ENCODE data around the gene SLC6A5.

Gene SLC6A5

GRCh38 chr11:20597154-20597679, 2.2 kb upstream of the SLC6A5 start:
- no peak for DNase-seq

- DNase-seq = no peak
Observed at GRCh38 chr11:20597680-20598484, 1.5 kb upstream of the SLC6A5 start.

DNA sequence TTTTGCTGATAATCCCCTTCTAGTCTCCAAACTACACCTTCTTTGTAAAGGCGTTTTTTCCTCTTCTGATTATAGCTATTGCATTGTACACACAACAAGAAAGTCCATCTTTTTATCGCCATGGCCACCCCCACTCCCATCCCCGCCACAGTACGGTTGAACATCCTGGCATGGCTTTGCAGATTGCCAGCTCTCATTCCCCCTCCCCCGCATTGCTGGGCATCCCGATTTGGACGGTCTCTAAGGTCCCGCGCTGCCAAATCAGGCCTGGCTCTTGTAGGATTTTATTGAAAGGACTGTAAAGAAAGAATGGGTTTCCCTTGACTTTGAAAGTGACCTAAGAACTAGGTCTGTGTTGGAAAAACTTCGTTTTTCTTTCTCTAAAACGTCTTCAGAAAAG, 916 bp upstream of the SLC6A5 start:
- DNase-seq = no peak

- DNase-seq = no peak
Observed at GRCh38 chr11:20600020-20600346, 575 bp downstream of the SLC6A5 start.

DNA sequence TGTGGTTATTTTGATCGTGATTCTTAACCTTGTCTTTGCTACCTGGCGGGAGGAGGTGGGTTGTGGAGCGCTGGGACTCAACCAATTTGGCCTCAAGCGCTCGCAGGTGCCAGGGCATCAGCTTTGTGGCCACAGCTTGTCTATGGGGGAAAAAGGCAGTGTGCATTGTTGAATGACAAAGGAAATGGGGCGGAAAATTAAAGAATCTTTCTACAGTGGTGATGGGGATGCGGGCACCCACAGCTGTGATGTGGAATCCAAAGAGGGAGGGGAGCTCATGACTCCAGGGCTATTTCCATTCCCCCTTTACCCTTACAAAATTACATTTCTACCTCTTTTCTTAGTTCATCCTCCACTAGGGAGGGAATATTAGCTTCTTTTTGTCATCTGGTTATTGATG, 1.1 kb downstream of the SLC6A5 start:
- no peak for DNase-seq

- DNase-seq = no peak
Observed at GRCh38 chr11:20601221-20601914, 2.0 kb downstream of the SLC6A5 start.

DNA sequence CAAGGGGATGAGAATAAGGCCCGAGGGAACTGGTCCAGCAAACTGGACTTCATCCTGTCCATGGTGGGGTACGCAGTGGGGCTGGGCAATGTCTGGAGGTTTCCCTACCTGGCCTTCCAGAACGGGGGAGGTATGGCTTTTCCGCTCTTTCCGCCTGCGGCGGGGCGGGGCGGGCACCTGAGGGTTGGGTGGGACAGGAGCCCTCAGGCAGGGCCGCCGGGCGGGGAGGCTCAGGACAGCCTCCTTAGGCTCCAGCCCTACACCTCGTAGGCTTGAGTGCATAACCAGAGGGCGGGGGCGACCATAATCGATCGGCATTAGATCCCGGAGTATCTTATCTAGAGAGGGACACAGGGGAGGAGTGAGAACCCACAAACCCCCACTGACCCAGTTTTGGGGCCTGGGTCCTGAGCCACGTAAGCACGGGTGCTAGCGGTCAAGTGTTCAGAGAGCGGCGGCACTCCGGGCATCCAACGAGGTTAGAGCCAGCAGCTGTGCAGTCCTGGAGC, 4.9 kb downstream of the SLC6A5 start:
- DNase-seq = no peak

GRCh38 chr11:20604864-20605601, 5.6 kb downstream of the SLC6A5 start:
- DNase-seq = no peak

DNA sequence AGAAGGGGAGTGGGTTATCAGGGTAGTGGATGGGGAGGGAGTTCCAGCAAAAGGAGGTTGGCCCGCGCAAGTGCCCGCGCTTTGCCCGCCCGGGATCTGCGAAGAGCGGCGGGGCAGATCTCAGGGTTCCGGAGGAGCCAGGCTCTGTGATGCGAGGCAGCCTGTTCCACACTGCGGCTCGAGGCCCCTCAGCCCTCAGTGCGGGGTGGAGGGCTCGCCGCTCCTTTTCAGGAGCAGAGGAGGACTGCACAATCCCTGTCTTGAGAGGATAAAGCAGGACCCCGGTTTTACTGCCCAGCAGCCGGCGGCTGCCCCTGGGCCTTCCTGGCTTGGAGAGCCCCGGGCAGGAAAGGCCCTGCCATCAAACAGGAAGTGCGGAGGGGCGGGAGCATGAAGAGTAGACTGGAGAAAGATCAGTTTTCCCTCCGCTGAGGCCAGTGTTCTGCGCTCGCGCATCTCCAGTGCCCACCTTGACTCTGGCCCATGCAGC, 6.2 kb downstream of the SLC6A5 start:
- no peak for DNase-seq

- no peak for DNase-seq
Observed at GRCh38 chr11:20608934-20609333, 9.5 kb downstream of the SLC6A5 start.

GRCh38 chr11:20609727-20610707, 10.6 kb downstream of the SLC6A5 start:
- peak; percentile 69 for DNase-seq

- no peak for DNase-seq
Observed at GRCh38 chr11:20610825-20611224, 11.4 kb downstream of the SLC6A5 start.

- no peak for DNase-seq
Observed at GRCh38 chr11:20611445-20611844, 12.0 kb downstream of the SLC6A5 start.

GRCh38 chr11:20611892-20612291, 12.5 kb downstream of the SLC6A5 start:
- no peak for DNase-seq

GRCh38 chr11:20612416-20612815, 13.0 kb downstream of the SLC6A5 start:
- no peak for DNase-seq

- DNase-seq = no peak
Observed at GRCh38 chr11:20616920-20617319, 17.5 kb downstream of the SLC6A5 start.

DNA sequence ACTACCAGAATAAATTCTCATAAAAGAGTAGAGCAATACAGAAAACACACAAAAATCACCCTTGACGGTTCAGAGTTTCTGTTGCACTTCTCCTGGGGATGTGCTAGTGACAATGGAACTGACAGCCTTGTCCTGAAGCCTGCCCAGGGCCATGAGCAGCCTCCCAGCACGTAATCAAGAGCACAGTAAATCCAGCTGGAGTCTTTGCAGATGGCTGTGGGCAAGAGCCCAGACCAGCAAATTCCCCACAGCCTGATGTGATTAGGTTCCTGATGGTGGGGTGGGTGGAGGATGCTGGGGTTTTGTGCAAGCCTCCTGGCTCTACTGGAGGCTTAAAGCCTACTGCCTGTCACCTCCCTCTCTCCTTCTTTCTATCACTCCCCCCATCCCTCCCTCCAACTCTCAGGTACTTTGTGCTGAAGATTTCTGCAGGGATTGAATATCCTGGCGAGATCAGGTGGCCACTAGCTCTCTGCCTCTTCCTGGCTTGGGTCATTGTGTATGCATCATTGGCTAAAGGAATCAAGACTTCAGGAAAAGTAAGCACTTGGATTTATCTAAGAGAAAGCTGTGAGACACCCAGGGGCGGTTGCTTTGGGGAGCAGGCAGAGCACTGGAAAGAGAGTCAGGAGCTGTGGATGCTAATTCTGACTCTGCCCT, 18.1 kb downstream of the SLC6A5 start:
- DNase-seq = no peak

DNA sequence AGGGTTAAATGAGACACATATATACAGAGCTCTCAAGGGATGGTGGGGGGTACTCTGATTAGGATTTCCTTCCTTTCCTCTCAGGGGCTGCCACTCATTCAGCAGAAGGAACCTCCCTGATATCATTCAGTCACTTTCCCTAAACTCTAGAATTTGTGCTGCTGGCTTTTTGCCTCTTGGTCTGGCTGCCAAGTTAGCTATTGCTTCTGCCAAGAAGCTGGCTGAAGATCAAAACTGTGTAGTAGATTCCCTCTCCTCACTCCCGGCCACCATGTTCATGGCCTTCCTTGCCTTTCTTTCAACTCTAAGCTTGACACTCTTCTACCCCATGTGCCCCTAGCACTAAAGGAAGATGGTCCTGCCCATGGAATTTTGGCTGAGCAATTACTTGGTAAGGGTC, 18.7 kb downstream of the SLC6A5 start:
- DNase-seq = no peak

DNA sequence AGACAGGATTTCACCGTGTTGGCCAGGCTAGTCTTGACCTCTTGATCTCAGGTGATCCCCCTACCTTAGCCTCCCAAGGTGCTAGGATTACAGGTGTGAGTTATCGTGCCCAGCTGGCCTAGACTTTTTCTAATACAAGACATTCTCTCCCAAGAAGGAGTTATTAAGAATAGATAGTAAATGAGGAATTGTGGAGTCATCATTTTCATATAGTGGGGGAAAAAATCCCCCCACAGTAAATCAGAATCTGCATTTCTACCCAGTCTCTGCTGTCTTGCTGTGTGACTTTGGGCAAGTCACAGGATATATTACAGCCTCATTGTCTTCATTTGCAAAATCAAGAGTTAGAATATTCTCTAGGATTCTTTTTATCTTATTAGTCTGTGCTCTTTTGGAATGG, 21.6 kb downstream of the SLC6A5 start:
- no peak for DNase-seq

GRCh38 chr11:20621679-20622078, 22.3 kb downstream of the SLC6A5 start:
- no peak for DNase-seq

GRCh38 chr11:20623252-20623651, 23.8 kb downstream of the SLC6A5 start:
- DNase-seq = no peak

All from activated CD4-positive, alpha-beta T cell treated with anti-CD3 and anti-CD28 coated beads, Interleukin-10, Interleukin-2, amounts not matched to agents 100 ng/mL and 50 ng/mL, durations not matched to agents 16 hours and 8 hours (primary cell).